ENCODE data around the gene GARIN3.
A peak's percentile ranks its signal among the peaks of the same experiment; 100 is the strongest.
"Not testable (repeated sequence)": the region's sequence is repeated elsewhere in the genome, so short reads cannot be mapped to it uniquely, and the experiment has no call there.

Gene GARIN3

DNA sequence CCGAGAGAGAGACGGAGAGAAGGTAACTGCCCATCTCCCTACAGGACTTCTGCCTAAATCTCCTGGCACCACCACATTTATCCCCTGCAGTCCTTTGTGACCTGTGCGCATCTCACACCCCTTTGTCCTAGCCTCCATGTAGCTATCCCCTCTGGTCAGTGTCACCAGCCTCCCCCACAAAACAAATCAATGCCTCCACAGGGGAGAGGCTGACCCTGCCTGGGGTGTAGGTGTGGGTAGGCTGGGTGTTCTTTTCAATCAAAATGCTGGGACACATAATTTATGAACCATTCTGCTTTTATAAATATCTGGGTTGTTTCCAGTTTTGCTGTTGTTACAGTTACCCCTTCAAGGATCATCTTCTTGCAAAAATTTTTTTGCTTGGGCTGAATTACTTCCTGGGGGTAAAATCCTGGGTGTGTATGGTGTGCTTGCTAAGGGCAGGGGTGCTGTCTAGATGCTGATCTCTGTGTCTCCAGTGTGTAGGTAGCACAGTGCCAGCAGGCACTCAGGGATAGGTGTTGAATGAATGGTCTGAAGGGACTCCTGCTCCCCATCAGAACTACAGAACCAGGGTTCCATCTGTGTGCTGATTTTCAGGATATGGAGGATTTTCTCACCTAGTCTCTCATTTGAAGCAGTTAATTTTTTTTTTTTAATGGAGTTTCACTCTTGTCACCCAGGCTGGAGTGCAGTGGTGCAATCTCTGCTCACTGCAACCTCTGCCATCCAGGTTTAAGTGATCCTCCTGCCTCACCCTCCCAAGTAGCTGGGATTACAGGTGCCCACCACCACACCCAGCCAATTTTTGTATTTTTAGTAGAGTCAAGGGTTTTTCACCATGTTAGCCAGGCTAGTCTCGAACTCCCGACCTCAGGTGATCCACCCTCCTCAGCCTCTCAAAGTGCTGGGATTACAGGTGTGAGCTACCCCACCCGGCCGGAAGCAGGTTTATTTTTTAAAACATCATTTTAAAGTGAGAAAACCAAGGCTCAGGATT lies at the start of gene GARIN3:
GARIN3 (minus strand) TSS at position 51 of the 1,000 bp plus-strand sequence. CDS start 96 bp downstream, outside the sequence.
- peak; percentile 59 for DNase-seq

DNA sequence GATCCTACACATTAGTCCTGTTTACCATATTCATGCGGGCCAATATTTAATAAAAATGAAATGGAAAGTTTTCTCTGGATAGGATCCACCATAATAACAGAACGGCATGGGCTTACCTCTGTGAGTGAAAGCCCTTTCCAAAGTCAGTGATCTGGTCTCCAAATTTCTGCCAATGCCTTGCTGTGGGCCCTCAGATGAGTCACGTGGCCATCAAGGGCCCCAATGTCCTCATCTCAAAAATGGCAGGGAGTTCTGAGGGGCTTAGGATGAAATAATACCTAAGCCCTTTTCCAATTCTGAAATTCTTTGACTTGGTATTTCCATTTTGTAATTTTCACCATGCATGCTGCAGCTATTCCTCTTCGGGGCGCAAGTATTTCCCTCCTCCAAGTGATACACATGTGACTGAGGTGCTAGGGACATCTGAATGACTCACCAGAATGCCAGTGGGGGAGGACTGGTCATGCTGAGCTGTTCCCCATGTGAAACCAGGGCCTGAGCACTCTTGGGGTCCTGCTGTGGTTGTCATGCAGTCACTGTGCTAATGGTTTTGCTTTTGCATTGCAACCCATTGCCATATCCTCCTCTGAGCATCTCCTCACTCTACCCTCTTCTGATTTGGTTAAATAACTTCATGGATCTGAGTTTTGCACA lies 49.6 kb upstream of the GARIN3 start:
- DNase-seq = no peak

DNA sequence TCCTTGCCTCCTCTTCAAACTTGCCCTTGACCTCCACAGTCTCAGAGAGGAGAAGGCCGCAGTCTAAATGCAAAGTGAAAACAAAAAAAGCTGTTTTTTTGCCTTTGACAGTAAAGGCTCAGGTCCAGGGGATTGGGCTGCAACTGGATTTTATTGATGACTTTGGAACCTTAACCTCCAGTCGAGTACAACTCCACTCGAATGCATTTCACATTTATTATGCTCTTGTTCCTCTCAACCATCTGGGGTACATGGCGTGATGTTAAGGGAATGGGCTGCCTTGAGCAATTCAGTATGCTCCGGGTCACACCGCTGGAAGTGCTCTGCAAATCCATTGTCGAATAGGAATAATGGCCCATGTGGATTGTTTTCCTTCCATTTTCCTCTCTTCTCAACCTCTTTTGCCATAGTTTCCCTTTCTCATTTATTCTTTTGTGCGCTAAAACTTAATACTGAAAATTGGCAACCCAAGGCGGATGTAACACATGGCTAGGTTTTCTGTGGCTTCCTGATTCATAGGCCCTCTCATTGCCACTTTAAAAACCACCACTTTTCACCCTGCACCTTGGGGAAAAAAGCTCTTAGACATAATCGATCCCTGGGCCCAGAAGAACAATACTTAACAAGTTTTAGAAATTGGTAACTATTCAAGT lies 48.9 kb upstream of the GARIN3 start:
- no peak for DNase-seq

DNA sequence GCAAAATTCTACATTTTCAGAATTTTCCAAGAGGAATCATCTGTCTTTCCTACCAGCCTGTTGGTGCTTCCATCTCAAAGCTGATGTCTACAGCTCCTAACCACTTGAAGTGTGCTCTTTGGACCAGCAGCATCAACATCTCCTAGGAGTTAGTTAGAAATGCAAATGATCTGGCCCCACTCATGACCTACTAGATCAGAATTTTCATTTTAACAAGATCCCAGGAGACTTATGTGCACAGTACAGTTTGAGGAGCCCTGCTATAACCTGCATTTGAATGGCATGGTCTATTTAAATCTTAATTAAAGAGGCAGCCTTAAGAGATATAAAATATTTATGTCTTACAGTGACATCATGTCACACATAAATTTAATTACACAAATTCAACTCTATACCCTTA lies 48.4 kb upstream of the GARIN3 start:
- no peak for DNase-seq

DNA sequence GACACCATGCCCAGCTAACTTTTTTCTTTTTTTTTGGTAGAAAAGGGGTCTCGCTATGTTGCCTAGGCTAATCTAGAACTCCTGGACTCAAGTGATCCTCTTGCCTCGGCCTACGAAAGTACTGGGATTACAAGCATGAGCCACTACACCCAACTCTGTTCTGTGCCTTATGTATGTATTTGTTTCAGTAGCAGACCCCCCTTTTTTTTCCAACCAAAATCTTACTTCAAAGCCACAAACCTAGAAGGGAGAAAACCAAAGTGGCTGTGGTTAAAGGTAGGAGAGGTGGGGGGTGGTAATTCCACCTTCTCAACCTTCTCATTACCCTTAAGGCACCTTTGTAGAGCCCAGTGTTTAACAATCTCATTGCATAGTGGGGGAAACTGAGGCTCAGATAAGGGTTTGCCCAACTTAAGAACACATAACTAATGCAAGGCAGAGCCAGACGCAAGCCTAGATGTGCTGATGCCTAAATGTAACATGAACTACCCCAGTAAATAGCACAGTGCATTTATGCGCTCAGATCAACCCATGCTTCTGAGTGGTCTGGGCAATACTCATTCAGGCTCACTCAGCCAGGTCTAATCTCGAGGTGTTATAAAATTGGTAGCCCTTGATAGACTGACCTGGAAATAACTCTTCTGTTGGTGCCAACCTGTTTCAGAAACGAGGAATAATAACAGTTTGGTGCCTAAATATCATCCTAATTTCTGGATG lies 47.6 kb upstream of the GARIN3 start:
- DNase-seq = no peak

DNA sequence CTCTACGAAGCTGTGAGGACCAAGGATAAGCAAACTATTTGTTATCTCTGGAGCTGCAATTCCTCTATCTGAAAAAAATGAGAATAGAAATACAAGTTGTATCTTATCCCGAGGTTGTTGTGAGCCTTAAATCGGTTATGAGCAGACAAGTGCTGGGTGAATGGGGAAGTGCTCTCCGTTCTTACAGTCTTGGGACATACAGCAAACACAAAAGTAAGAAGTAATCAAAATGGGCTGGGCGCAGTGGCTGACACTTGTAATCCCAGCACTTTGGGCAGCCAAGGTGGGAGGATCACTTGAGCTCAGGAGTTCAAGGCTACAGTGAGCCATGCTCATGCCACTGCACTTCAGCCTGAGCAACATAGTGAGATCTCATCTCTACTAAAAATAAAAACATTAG lies 46.2 kb upstream of the GARIN3 start:
- DNase-seq = no peak

DNA sequence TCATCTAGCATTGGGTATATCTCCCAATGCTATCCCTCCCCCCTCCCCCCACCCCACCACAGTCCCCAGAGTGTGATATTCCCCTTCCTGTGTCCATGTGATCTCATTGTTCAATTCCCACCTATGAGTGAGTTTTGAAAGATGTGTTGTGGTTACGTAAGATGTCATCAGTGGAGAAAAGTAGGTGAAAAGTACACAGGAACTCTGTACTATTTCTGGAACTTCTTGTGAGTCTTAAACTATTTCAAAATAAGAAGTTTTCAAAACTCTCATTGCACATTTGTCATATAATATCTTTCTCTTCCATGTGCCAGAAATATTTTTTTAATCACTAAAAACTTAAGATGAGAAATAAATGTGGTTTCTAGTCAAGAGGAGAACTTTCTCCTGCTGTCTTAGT lies 44.6 kb upstream of the GARIN3 start:
- DNase-seq = not testable (repeated sequence)

DNA sequence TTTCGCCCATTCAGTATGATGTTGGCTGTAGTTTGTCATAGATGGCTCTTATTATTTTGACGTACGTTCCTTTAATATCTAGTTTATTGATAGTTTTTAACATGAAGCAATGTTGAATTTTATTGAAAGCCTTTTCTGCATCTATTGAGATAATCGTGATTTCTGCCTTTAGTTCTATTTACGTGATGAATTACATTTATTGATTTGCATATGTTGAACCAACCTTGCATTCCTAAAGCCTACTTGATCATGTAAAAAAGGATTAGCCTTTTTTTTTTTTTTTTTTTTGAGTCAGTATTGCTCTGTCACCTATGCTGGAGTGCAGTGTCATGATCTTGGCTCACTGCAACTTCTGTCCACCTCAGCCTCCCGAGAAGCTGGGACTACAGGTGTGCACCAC lies 39.6 kb upstream of the GARIN3 start:
- no peak for DNase-seq

DNA sequence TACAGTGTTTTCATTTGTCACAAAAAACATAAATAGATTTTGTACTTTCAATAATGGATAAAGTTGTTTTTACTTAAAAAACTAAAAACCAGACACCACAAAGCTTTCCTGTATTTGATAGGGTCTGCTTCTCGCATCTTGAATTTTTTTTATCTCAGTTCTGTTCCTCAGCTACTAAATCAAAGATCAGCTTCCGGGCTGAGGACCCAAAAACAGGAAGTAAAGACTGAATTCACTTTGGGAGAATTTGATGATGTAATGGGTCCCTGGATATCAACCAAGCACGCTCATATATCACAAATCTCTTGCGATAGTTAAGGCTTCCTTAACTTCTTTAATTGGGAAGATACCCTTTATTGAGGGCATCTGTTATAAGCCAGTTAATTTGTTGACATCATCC lies 38.7 kb upstream of the GARIN3 start:
- DNase-seq = no peak

DNA sequence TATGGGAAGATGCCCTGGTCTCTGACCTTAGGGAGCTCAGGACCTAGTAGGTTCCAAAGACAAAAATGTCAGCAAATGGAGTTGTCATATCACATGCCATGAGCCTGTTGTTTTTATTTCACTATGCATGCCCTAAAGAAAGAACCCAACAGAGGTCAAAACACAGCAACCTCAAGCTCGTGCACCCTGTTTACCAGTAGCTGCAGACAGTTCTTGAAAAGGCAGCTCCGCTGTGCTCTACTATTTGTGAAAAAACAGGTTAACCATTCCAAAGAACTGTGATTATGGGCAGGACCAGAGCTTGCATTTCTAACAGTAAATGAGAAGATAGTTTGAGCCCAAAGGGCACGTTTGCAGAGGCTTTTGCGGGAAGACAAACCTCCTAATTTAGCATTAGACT lies 37.4 kb upstream of the GARIN3 start:
- no peak for DNase-seq

DNA sequence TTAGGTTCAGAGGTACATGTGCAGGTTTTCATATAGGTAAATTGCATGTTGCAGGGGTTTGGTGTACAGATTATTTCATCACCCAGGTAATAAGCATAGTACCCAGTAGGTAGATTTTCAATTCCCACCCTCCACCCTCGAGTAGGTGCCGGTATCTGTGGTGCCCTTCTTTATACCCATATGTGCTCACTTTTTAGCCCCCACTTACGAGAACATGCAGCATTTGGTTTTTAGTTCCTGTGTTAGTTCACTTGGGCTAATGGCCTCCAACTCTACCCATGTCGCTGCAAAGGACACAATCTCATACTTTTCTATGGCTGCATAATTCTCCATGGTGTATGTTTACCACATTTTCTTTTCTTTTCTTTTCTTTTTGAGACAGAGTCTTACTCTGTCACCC lies 35.8 kb upstream of the GARIN3 start:
- DNase-seq = no peak

DNA sequence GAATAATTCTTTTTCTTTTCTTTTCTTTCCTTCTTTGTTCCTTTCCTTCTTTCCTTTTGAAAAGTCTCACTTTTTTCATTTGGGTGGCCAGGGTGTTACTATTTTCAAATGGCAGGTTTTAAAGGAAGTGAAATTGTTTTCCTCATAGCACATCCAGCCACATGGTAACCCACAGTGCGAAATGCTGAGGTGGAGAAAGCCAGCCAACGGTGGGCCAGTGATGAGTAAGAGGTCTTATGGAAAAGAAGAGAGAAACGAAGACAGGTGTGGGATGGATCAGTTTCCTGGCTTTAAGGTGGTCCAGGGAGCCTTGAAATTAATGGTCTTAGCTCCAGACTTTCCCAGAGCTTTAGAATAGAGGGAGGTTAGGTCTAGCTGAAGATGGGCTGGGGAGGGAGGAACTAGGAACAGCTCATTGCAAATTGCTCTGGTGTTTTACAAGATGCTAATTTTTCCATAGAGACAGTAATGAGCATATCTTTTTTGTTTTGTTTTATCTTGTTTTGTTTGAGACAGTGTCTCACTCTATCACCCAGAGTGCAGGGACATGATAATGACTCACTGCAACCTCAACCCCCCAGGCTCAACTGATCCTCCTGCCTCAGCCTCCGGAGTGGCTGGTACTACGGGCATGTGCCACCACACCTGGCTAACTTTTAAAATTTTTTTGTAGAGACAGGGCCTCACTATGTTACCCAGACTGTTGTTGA lies 32.4 kb upstream of the GARIN3 start:
- DNase-seq = no peak

DNA sequence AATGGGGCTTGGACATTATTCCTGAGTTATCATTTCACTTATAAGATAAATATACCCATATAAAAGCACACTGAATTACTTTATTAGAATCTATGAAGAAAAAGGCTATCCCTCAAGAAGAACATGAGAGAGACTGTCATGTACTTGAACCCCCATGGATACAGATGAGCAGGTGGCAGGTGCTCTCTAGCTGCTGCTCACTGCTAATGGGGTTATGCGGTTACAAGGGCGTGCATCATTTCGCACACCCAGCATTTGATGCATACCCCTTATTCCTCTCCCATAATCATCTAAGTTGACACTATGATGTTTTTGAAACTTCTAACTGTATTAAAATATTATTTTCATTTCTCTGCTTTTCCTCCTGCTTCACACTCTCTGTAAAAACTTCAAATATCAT lies 31.0 kb upstream of the GARIN3 start:
- DNase-seq = no peak

DNA sequence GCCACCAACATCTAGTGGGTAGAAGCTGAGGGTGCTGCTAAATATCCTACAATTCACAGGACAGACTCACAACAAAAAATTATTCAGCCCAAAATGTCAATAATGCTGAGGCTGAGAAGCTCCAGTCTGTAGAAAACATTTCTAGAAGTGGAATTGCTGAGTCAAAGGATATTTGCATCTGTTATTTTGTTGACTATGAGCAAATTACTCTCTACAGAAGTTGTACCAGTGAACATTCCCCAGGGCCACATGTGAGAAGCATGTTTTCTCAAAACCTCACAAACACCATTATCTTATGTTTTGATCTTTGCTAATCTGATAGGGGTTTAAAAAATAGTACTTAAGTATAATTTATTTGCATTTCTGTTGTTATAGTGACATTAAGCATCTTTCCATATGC lies 30.0 kb upstream of the GARIN3 start:
- no peak for DNase-seq

DNA sequence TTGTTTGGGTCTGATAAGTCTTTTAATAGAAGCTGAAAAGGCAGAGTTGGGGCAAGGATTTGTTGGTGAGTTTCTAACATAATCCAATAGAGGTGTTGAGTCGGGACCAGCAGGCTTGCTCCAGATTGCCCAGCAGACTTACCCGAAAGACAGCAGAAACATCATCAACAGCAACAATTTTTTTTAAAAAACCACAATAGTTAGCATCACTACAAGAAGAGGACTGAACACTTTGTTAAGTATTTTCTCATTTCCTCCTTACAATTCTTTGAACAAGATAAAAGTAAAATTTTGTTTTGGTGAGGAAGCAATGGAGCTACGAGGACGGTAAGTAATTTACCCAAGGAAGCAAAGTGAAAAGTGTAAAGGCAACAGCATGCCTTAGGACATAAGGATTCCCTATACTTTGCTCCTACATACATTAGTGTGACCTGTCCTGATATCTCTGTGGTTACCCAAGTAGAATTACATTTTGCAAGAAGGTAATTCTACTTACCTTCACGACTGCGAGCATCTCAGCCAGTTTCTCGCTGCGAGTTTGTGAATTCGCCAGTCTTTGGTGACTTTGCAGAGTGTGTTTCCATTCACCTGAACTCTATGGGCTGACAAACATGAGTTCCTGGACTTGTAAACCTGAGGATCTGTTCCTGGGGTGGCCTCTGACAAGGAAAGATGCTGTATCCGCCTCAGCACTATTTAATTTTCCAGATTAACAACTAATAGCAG lies 27.8 kb upstream of the GARIN3 start:
- DNase-seq = no peak

DNA sequence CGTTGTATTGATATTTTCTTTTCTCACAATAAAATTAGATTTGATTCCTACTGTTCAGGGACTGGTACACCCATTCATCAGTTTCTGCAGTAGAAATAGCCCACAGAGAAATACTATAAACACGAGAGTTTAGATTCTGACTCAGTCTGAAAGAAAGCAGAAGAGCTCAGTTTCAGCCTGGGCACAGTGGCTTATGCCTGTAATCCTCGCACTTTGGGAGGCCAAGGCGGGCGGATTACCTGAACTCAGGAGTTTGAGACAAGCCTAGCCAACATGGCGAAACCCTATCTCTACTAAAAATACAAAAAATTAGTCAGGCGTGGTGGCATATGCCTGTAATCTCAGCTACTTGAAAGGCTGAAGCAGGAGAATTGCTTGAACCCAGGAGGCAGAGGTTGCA lies 23.2 kb upstream of the GARIN3 start:
- DNase-seq = peak; percentile 76

DNA sequence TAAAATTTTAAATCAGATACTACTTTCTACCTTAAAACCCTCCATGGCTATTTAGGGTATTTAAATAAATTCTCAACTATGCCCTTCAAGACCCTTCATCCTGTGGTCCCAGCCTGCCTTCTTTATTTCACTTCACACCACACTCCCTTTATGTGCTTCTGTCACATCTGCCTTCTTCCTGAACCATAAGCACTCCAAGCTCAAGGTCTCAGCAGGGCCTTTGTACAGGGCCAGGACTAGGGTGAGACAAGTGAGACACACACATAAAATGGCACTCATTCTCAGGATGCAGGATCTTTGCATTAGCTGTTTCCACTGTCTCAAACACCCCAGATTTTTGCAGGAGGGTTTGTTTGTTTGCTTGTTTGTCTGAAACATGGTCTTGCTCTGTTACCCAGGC lies 22.2 kb upstream of the GARIN3 start:
- DNase-seq = no peak

DNA sequence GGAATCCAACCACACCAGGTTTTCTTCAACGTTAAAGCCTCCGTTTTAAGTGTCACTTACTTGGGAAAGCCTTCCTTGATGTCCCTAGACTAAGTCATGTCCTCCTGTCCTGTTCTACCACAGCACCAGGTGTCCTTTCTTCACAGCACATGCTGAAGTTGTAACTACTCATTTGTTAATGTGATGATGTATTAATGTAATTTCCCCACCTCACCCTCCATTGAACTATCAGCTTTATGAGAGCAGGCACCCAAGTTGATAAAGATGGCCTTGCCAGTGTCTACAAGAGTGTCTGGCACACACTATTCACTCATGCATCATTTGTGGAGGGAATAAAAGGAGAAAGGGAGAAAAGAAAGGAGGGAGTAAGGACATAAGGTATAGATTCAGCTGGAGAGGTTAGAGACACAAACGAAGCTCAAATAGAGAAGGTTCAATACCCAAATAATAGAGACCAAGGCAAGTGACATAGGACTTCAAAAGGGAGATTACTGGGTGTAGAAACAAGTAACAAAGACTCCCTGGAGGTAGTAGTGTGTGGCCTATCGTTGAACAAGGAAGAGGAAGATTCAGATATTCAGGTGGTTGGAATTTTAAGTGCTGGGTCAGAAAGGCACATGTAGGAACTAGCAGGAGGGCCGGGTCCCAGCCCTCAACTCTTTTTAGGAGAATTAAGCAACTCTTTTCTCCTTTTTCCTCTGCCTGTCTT lies 21.1 kb upstream of the GARIN3 start:
- DNase-seq = peak; percentile 73

DNA sequence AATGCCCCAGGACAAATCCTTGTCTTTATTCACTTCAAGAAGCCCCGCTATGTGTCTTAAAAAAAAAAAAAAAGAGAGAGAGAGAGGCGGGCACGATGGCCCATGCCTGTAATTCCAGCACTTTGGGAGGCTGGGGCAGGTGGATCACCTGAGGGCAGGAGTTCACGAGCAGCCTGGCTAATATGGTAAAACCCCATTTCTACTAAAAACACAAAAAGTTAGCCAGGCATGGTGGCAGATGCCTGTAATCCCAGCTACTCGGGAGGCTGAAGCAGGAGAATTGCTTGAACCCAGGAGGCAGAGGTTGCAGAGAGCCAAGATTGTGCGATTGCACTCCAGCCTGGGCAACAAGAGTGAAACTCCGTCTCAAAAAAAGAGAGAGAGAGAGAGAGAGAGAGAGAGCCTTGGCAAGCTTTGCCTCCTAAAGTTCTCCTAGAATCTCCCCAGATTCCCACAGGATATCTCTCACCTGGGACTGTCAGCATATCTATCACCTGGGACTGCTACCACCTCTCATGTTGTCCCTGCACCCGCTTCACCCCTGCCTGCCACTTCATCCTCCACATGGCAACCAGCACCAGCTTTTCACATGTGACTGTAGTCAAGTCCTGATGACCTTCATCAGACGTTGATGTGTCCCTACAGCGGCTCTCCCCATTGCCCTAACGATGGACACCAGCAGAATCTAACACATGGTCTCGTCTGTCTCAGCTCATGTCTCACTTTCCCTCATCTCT lies 20.4 kb upstream of the GARIN3 start:
- peak; percentile 60 for DNase-seq

DNA sequence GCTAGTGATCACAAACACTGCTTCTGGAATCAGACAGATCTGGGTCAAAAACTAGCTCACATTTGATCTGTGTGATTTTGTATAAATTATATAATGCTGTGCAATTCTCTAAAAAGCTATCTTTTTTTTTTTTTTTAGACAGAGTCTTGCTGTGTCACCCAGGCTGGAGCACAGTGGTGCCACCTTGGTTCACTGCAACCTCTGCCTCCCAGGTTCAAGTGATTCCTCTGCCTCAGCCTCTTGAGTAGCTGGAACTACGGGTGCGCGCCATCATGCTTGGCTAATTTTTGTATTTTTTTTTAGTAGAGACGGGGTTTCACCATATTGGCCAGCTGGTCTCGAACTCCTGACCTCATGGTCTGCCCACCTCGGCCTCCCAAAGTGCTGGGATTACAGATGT lies 19.1 kb upstream of the GARIN3 start:
- peak; percentile 59 for DNase-seq

Measured in activated CD8-positive, alpha-beta memory T cell treated with anti-CD3 and anti-CD28 coated beads for 24 hours (primary cell).